HG03439 (cell line): ENCODE results near the gene DVL2.

Experiments used
- ATAC-seq: cut with Tn5 transposase; IDR thresholded peaks from one replicate; pipeline ENCODE4 v1.9.1; 2021; ENCODE audit warnings: mild to moderate bottlenecking, moderate library complexity; ENCODE audit not compliant: unreplicated experiment

The DVL2 gene

DNA sequence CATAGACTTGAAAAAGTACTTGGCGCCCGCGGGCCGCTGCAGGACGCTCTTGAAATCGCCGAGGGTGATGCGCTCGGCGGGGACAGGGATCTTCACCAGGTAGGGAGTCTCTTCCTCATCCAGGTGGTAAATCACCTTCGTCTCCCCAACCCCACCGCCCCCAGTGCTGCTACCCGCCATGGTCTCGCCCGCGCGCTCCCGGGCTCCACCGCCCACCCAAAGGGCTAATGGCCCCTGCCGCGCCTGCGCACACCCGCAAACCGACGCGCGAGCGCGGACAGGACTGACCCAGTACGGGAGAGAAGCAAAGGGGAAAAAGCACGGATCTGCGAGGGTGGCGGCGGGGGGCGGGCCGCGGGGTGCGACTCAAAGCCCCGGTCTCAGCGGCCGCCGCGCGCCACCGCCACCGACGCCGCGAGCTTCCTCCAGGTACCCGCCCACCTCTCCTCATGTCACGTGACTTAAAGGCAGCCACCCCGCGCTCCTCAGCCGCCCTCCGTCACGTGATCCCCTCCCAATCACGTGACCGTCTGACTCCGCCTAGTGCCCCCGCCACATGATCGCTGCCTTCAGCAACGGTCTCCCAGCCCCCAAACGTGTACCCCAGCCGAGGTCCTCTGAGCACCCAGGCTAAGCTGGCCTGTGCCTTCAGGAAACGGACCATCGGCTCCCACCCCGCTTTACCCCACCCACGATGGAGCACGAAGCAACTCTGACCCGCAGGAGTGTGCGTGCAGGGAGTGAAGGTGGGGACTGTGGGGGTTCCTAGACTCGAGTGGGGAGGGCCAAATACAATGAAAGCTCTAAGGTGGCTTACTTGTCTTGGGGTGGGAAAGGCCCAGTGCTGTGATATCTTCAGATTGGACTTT lies at the start of gene DVL2:
Gene DVL2, minus strand, starts transcription at position 435 of the 869 bp plus-strand sequence. Its CDS starts 255 bp downstream, at position 180.
- ATAC-seq = peak; percentile 46

DNA sequence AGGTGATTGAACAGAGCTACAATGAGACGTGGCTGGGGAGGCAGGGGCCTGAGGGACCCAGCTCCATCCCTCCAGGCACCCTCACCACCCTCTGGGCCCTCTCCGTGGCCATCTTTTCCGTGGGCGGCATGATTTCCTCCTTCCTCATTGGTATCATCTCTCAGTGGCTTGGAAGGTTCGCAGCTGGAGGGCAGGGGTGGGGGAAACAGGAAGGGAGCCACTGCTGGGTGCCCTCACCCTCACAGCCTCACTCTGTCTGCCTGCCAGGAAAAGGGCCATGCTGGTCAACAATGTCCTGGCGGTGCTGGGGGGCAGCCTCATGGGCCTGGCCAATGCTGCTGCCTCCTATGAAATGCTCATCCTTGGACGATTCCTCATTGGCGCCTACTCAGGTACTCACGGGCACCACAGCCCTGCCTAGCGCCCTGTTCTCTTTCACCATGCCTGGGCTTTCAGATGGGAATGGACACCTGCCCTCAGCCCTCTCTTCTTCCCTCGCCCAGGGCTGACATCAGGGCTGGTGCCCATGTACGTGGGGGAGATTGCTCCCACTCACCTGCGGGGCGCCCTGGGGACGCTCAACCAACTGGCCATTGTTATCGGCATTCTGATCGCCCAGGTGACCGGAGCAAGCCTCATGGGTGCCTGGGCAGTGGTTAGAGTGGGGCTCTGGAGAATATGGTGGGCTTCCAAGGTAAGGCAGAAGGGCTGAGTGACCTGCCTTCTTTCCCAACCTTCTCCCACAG lies 49.3 kb upstream of the DVL2 start:
- no peak for ATAC-seq

DNA sequence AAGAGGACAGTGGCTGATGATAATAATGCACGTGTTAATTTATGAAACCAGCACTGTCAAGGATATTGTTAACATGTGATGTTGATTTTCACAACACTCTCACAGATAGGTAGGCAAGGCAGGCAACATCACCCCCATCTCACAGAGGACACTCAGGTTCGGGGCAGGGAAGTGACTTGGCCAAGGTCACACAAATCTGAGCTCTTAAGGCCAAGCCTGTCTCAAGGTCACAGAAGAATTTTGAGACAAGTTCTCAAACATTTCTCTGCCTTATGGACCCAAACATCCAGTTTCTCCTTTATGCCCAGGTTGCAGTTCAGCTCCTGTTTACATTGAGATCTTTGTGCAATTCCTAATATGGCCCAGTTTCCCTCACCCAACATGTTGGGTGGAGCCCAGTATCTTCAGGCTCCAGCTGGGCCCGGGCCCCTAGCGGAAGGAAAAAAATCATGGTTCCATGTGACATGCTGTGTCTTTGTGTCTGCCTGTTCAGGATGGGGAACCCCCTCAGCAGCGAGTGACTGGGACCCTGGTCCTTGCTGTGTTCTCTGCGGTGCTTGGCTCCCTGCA lies 48.5 kb upstream of the DVL2 start:
- no peak for ATAC-seq

DNA sequence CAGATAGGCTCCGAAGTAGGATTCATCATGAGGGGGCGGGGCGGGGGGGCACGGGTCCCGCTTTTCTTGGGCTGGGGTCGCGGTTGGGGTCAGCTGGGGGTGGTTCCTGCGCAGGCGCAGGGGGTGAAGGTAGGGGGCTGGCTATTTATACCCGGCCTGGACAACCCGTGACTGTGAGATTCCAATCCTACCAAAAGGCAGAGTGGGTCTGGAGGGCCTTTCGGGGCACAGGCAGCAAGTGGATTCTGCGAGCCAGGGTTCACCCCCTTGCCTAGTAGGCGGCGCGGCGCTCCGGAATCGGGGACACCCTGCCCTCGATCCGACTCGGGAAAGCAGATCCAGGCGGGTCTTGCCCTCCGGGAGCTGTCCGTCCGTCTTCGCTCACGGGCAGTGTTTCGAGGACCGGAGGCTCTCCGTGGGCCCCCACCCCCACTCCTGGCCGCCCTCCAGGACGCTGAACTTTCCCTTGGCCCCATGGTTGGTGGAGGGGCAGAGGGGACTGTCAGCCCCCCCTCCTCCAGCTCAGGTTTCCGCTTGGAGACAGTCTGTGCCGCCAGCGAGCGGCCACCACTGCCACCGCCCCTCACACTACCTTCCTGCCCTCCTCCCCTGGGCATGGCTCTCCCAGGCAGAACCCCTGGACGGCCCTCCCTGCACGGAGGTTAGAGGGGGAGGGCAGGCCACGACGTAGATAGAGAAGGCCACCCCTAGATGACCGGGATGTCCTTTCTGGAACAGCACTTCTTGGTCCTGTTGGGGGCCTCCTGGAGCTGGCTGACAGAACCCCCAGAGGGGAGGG lies 47.8 kb upstream of the DVL2 start:
- ATAC-seq = no peak

DNA sequence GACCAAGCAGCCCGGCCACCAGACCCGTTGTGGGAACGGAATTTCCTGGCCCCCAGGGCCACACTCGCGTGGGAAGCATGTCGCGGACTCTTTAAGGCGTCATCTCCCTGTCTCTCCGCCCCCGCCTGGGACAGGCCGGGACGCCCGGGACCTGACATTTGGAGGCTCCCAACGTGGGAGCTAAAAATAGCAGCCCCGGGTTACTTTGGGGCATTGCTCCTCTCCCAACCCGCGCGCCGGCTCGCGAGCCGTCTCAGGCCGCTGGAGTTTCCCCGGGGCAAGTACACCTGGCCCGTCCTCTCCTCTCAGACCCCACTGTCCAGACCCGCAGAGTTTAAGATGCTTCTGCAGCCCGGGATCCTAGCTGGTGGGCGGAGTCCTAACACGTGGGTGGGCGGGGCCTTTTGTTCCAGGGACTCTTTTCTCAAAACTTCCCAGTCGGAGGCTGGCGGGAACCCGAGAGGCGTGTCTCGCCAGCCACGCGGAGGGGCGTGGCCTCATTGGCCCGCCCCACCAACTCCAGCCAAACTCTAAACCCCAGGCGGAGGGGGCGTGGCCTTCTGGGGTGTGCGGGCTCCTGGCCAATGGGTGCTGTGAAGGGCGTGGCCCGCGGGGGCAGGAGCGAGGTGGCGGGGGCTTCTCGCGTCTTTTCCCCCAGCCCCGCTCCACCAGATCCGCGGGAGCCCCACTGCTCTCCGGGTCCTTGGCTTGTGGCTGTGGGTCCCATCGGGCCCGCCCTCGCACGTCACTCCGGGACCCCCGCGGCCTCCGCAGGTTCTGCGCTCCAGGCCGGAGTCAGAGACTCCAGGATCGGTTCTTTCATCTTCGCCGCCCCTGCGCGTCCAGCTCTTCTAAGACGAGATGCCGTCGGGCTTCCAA lies 47.0 kb upstream of the DVL2 start, which contains the start of gene SLC2A4:
Gene SLC2A4, plus strand, starts transcription at position 645 of the 879 bp plus-strand sequence. Its CDS starts 217 bp downstream, at position 862.
- peak; percentile 48 for ATAC-seq

DNA sequence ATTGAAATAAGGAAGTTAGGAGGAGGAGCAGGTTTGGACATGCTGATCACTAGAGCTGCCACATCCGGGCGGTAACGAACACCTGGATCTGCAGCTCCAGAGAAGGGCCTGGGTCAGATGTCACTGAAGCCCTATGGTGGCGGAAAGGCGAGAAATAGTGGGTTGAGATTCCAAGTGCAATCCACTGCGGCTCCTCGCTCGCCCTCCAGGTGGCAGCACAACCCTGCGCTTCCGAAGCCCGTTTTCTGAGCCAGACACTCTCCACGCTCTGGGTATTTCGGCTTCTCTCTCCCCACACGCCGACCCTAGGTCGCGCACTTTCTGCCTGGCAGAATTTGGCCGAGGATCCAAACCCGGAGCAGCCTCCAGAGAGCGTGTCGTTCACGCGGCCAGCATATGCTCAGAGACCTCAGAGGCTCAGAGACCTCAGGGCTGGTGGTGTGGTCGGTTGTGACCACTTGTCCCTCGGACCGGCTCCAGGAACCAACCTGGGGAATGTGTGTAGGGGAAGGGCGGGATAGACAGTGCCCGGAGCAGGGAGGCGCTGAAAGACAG lies 46.3 kb upstream of the DVL2 start:
- ATAC-seq = peak; percentile 60

DNA sequence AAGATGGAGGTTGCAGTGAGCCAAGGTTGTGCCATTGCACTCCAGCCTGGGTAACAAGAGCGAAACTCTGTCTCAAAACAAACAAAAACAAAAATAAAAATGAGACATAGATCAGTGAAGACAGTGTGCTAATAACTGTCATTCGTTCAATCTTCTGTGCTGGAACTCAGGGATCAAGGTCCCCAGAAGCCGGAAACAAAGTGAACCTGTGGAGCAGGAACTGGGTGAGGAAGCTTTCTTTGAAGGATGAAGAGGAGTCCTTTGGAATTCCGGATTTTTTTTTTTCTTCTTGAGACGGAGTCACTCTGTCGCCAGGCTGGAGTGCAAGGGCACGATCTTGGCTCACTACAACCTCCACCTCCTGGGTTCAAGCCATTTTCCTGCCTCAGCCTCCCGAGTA lies 45.1 kb upstream of the DVL2 start:
- ATAC-seq = no peak

DNA sequence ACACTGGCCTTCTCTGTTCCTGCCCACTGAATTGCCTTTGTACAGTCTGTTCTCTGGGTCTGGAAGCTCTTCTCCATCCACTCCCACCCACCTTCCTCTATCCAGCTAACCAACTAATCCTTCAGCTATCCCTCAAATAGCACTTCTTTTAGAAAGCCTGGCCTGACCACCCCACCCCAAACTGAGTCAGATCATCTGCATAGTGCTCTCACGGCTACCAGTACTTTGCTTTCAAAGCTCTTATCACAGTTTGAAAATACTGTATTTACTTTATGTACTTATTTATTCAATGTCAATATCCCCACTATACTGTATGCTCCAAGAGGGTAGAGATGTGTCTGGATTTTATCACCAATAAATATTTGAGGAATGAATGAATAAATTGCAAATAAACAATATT lies 32.5 kb upstream of the DVL2 start:
- no peak for ATAC-seq

DNA sequence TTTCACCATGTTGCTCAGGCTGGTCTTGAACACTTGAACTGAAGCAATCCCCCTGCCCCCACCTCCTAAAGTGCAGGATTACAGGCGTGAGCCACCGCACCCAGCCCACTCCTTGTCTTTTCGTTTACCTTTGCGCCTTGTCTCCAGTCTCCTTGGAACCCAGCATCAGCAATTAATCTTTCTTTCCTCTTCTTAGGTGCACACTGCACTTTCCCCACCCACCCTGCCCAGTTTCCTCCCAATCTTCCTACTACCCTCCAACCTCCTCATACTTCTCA lies 29.4 kb upstream of the DVL2 start:
- no peak for ATAC-seq

DNA sequence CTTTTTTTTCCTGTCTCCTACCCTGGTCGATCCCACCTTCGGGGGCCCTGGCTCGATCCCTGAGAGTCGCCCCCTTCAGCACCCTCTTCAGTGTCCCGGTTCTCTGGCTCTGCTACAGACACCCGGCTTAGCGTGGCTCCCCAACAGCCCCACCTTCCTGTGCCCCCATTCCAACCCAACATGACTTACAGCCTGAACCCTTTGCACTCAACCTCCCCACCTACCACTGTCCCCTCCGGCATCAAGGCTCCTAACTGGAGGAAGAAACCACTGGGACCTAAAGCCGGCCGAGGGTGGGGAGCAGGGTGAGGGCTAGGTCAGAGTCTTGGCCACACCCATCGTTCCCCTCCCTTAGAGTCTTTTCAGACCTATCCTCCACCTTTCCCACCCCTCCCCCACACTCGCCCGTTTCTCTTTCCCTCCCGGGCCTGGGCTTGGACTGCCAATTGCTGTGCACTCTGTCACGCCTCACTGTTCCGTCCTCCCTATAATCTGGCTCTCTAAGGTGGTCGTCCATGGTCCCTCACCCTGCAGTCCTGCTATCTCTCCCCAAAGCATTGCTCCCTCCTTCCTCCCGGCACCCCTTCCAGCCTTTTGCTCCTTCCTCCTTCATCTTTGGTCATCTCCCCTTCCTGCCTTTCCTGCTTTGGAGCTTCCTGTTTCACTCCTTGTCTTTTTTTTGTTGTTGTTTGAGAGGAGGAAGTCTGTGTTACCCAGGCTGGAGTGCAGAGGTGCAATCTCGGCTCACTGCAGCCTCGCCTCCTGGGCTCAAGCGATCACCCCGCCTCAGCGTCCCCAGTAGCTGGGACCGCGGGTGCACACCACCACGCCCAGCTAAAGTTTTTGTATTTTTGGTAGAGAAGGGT lies 28.9 kb upstream of the DVL2 start:
- ATAC-seq = no peak

DNA sequence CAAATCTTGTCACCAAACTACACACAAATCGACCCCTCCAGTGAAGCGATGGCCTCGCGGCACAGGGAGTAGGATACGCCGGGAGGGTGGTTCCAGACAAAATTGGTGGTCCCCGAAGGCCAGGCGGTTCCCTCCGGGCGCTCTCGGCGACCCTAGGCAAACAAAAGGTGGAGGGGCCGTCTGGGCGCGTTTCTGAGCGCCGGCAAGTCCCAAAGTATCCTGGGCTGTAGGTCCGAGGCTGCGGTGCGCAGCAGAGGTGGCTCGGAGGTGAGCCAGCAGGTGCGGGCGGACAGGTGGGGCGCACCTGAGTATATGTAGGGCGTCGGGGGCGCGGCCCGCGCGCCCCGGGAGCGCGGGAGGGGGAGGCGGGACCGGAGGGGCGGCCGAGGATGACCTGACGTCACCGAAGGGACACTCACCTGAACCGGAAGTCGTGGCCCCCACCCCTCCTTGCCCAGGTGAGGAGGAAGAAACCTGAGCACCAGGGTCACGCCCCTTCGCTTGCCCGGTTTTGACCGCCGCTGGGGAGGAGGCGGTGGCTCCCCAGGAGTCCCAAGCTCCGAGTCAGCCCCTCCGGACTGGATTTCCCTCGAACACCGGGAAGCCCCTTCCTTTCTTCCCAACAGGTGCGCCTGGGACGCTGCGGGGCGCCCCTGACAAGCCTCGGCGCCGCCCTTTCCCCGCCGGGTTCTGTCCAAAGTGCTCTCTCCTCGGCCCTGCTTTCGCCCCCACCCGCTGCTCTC lies 28.0 kb upstream of the DVL2 start, which contains the start of gene CLDN7:
Gene CLDN7, minus strand, starts transcription at position 287 of the 743 bp plus-strand sequence. CDS start 435 bp downstream, outside the sequence.
- ATAC-seq = no peak

DNA sequence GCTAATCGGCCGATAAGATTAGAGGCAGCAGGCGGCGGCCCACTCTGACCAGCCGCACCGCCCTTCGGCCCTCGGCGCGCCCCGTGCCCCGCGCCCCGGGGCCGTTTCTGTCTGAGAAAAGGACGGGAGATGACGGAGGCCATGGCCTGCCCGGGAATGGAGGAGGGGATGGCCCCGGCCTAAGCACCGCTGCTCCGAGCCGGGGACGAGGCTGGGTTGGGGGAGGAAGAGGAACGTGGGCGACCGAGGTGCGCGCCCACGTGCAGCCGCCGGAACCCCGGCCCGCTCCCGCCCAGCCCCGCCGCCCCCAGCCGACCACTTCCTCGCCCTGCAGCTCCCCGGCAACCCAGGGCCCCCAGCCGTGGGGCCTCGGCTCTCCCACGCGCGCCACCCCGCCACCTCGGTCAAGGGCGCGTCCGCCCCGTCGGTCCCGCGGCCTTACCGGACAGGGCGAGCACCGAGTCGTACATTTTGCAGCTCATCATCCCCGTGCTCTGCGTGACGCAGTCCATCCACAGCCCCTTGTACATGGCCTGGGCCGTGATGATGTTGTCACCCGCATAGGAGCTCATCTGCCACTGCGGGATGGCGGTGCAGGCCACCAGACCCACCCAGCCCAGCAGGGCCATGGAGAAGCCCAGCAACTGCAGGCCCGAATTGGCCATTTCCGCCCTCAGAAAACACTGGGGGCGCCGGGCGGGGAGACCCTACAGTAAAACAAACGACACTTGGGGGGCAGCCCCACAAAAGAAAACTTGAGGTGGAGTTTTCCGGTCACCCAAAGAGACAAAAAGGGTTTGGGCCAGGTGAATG lies 27.3 kb upstream of the DVL2 start:
- no peak for ATAC-seq

DNA sequence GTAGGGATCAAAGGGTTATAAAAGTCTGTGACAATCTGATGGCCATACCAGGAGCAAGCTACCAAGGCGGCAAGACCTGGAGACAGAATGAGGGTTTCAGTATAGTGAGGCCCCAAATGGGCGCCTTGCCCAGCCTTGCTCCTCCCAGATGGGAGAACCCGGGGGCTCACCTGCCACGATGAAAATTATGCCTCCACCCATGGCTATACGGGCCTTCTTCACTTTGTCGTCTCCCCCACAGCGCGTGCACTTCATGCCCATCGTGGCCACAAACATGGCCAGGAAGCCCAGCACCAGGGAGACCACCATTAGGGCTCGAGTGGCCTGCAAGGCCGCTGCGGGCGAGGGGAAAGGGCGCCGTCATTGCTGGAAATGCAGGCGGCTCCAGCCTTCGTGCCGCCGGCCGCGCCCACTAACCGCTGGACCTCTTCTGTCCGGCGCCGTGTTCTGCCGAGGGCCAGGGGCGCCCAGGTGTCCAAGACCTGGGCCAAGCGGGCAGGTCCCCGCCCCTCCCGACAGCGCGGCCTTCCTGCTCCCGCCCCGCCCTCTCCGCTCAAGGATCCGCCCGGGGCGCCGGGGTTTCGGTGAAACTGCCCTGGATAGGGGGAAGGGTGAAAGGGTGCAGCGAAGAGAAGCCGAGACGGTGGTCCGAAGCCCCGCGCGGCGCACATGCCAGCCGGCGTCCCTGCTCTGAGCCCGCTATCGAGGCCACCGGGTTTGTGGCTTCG lies 26.5 kb upstream of the DVL2 start:
- no peak for ATAC-seq

DNA sequence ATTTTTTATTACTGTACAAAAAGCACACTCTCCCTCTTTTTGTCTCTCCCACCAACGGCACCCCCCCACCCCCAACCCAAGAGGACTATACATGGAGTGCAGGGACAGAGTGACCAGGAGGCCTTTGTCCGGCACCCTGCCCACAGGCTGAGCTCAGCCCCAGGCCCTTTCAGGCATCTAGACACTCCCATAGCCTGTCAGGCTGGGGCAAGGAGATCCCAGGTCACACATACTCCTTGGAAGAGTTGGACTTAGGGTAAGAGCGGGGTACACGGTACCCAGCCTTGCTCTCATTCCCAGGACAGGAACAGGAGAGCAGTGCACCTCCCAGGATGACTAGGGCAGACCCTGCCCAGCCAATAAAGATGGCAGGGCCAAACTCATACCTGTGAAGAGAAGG lies 25.8 kb upstream of the DVL2 start:
- ATAC-seq = no peak

DNA sequence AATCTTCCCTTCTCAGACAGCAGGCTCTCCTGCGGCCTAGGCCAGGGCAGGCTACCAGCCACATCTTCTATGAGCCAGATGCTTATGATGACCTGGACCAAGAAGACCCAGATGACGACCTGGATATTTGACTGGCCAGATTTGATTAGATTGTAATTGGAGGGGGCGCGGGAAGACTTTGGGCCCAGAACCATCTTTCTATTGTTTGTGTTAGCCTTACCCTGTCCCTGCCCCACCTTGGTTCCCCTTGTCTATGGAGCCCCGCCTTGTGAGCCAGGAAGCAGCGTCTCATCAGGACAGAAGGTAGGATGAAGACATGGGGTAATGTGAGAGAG lies 25.2 kb upstream of the DVL2 start:
- ATAC-seq = no peak

DNA sequence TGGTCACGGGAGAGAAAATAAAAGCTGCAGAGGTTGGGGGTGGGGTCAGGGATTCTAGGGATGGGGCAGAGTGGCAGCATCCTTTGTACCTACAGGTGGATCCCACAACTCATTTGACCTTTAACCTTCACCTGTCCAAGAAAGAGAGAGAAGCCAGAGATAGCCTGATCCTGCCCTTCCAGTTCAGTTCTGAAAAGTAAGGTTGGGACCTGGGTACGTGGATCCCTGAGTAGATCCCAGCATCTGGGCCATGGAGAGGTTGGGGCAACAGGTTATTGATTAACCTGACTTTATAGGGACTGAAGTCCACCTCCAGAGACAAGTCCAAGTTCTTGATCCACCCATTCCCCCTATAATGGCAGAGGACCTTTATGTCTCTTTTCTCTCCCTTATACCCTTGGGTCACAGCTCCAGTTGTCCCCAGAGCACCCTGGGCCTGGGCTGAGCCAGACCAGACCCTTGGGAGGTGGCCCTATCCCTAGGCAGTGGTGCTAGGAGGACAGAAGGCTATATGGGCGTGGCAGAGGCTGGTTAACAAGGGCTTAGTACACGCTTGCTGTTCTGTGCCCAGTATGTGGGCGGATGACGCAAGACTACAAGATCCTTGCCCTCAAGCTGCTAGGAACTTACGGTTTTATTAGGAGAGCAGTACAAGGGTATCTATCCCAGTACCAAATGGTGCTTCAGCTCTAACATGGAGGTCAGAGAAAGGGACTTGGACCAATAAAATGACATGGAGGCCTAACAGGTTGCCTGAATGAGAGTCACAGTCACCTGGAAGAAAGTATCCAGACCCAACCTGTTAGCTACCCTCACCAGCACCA lies 24.6 kb upstream of the DVL2 start:
- ATAC-seq = no peak
